ENCODE data around the gene FOXP1.

FOXP1 gene

DNA sequence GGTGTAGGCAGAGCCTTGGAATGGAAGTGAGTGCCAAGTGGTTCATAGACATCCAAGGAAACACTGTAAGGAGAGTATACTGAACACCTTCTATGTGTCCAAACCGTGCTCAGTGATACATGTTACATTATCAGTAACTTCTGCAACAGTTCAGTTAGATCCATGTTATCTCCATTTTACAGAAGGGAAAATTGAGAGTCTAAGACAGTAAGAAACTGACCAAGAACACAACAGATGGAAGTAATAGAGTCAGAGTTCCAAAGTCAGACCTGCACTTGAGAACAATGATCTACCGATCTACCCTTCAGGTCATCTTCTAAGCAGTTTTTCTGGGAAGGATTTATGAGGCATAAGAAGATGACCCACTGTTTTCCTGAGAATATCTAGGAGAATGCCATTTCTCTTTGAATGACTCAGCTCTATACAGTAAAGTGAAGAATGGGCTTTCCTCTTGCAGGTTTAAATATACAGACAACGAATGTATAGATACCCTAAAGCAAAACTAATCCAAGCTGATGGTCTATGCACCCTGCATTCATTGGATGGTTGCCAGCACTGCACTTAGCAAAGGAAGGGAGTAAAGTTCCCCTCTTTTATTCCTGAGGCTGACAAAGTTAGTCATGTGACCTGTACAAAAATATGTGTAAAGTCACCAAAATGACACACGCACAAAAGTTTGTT is 667.0 kb downstream of the FOXP1 start:
- DNase-seq, result no peak

DNA sequence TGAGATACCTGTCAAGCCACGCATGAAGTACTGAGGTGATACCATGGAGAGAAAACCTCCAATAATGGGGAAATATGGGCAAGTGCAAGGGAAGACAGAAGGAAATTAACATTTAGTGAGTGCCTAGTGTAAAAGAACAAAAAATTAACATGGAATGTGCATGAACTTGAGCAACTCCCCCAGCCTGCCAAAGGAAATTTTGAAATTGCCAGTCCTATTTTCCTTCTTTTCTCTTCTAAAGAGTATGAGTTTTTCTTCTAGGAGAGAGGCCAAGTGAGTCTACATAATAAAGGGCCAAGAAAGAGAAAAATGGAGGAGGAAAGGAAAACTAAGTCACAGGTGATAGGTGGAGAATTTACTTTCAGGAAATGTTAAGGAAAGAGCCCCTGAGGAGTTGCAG is 668.7 kb downstream of the FOXP1 start:
- DNase-seq, result no peak

DNA sequence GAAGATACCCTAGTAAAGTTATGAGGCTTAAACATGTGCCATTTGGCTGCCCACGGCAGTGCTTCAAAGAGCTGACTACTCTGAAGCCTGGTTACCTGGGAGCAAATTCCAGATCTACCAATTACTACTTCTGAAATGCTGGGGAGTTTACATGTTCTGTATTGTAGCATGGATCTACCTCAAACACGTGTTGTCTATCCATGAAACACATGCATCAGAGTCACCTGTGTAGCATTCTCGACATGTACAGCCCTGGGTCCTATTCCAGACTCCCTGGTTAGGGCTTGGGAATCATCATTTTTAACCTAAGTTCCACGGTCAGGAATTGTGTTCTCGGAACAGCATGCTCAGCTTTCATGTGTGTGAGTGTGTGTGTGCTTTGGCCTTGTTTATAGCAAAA is 671.8 kb downstream of the FOXP1 start:
- no peak for DNase-seq

DNA sequence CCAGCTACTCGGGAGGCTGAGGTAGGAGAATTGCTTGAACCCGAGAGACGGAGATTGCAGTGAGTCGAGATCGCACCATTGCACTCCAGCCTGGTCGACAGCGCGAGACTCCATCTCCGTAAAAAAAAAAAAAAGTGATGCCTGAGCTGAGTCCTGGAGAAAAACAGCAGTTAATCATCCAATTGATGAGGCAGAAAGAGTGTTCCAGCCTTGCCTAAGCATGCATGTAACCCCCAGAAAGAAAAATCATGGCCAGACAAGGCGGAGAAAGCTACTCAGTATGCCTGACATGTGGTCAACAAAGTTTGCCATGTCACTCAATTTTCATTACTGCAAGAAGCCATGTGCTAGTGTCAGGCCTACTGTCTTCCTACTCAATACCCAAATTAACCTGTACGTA is 678.0 kb downstream of the FOXP1 start:
- DNase-seq, result no peak
